ENCODE measurements around the gene TMEM74B.
A peak's percentile ranks its signal among the peaks of the same experiment; 100 is the strongest.
"Not testable (repeated sequence)": the region's sequence is repeated elsewhere in the genome, so short reads cannot be mapped to it uniquely, and the experiment has no call there.

Gene TMEM74B

GRCh38 chr20:1178103-1178502 is 6.7 kb downstream of the TMEM74B start:
- no peak for DNase-seq

- no peak for DNase-seq
Measured at GRCh38 chr20:1177680-1178079, 7.1 kb downstream of the TMEM74B start.

GRCh38 chr20:1174787-1175186 is 10.0 kb downstream of the TMEM74B start:
- DNase-seq: no peak

- DNase-seq: no peak
Measured at GRCh38 chr20:1173698-1174097, 11.1 kb downstream of the TMEM74B start.

GRCh38 chr20:1171461-1172093 is 13.2 kb downstream of the TMEM74B start:
- DNase-seq: peak in 1 of 2 donors; percentile 24

GRCh38 chr20:1169224-1169623 is 15.6 kb downstream of the TMEM74B start:
- no peak for DNase-seq

- no peak for DNase-seq
Measured at GRCh38 chr20:1166948-1167720, 17.6 kb downstream of the TMEM74B start.

GRCh38 chr20:1165941-1166340 is 18.8 kb downstream of the TMEM74B start:
- DNase-seq: no peak

- no peak for DNase-seq
Measured at GRCh38 chr20:1165521-1165920, 19.3 kb downstream of the TMEM74B start.

GRCh38 chr20:1164871-1165270 is 19.9 kb downstream of the TMEM74B start:
- no peak for DNase-seq

- no peak for DNase-seq
Measured at GRCh38 chr20:1163653-1164052, 21.1 kb downstream of the TMEM74B start.

GRCh38 chr20:1163105-1163504 is 21.7 kb downstream of the TMEM74B start:
- DNase-seq: no peak

- DNase-seq: no peak
Measured at GRCh38 chr20:1160991-1161390, 23.8 kb downstream of the TMEM74B start.

- DNase-seq: no peak
Measured at GRCh38 chr20:1160496-1160895, 24.3 kb downstream of the TMEM74B start.

GRCh38 chr20:1155342-1155741 is 29.4 kb downstream of the TMEM74B start:
- DNase-seq: no peak

GRCh38 chr20:1154691-1155090 is 30.1 kb downstream of the TMEM74B start:
- DNase-seq: no peak

- DNase-seq: no peak
Measured at GRCh38 chr20:1154226-1154625, 30.6 kb downstream of the TMEM74B start.

GRCh38 chr20:1150968-1151367 is 33.8 kb downstream of the TMEM74B start:
- DNase-seq: no peak

GRCh38 chr20:1150218-1150617 is 34.6 kb downstream of the TMEM74B start:
- DNase-seq: peak; percentile 12 to 50

- DNase-seq: not testable (repeated sequence)
Measured at GRCh38 chr20:1149812-1150211, 35.0 kb downstream of the TMEM74B start.

- DNase-seq: no peak
Measured at GRCh38 chr20:1146957-1147356, 37.8 kb downstream of the TMEM74B start.

GRCh38 chr20:1144401-1145172 is 40.2 kb downstream of the TMEM74B start:
- no peak for DNase-seq

GRCh38 chr20:1137236-1137635 is 47.5 kb downstream of the TMEM74B start:
- DNase-seq: no peak

GRCh38 chr20:1134836-1135235 is 49.9 kb downstream of the TMEM74B start:
- no peak for DNase-seq

All from inflammatory macrophage treated with lipopolysaccharide for 1 hour (primary cell).